SK-N-SH (cell line): ENCODE measurements around the gene NAPB. TPM values are rescaled to one million over a fixed set of nuclear protein-coding genes. Genes with fewer than 3 reads are reported as not detected.

Experiments used
- CTCF ChIA-PET: fragments of 300-600, 350-600 bp; formaldehyde crosslinking; extraction: SDS; loops from one replicate; lab custom pipeline; 2021; lab: Yijun Ruan, JAX
- POLR2A ChIA-PET: fragments of 350-600 bp; sonication (Branson Sonifier 250); formaldehyde crosslinking; extraction: SDS; loops from one replicate; lab custom pipeline; 2020; ENCODE audit warnings: antibody characterized with exemption, inconsistent platforms; lab: Yijun Ruan, JAX
- DNase-seq: peaks from one replicate; pipeline ENCODE4 v3.0.0; 2012
- H2AFZ ChIP-seq: fragments of 200-600 bp; sonication (generic); 2 replicates; pipeline ENCODE4 v1.8.1; 2016; ENCODE audit warnings: antibody characterized with exemption, mild to moderate bottlenecking, low read depth
- H3F3A ChIP-seq: fragments of 200-600 bp; sonication (generic); replicated peaks from 2 replicates; pipeline ENCODE3; 2016; ENCODE audit warnings: antibody characterized with exemption, mild to moderate bottlenecking; ENCODE audit not compliant: insufficient read depth
- H3K27ac ChIP-seq, 2 experiments: fragments of 200-500 bp in 1 of 2; fragments of 200-600 bp in 1 of 2; sonication (Bioruptor generic) in 1 of 2; sonication (generic), shearing (Covaris generic) in 1 of 2; 2 replicates each; pipeline versions ENCODE4 v1.5.1 to v1.6.1; 2014 to 2016; ENCODE audit warnings: low read depth in 2 of 2, inconsistent platforms in 1 of 2, low read length in 1 of 2, mild to moderate bottlenecking in 1 of 2, mixed read lengths in 1 of 2
- H3K27me3 ChIP-seq: fragments of 200-600 bp; sonication (generic), shearing (Covaris generic); 2 replicates; pipeline ENCODE4 v1.6.1; 2016; ENCODE audit warnings: mixed run types; ENCODE audit not compliant: insufficient read depth
- H3K36me3 ChIP-seq, 2 experiments: fragments of 200-500 bp in 1 of 2; fragments of 200-600 bp in 1 of 2; sonication (Bioruptor generic) in 1 of 2; sonication (generic) in 1 of 2; replicated peaks in 1 of 2; 2 replicates each; pipeline versions ENCODE3 to v1.5.1; 2014 to 2016; ENCODE audit warnings: low read length in 1 of 2, mild to moderate bottlenecking in 1 of 2; ENCODE audit not compliant: insufficient read depth in 2 of 2, control insufficient read depth in 1 of 2
- H3K4me1 ChIP-seq, 2 experiments: fragments of 200-500 bp in 1 of 2; fragments of 200-600 bp in 1 of 2; sonication (Bioruptor generic) in 1 of 2; sonication (generic), shearing (Covaris generic) in 1 of 2; 2 replicates each; pipeline versions ENCODE4 v1.5.1 to v1.6.1; 2014 to 2016; ENCODE audit warnings: low read depth in 1 of 2, low read length in 1 of 2, mixed run types in 1 of 2; ENCODE audit not compliant: insufficient read depth in 2 of 2, control insufficient read depth in 1 of 2
- H3K4me2 ChIP-seq: fragments of 200-600 bp; sonication (generic), shearing (Covaris generic); 2 replicates; pipeline ENCODE4 v1.6.1; 2017; ENCODE audit warnings: mixed run types
- H3K4me3 ChIP-seq, 2 experiments: fragments of 200-500 bp in 1 of 2; fragments of 200-600 bp in 1 of 2; sonication (Bioruptor generic) in 1 of 2; sonication (generic), shearing (Covaris generic) in 1 of 2; 2 replicates each; pipeline versions ENCODE4 v1.5.1 to v1.8.1; 2014 to 2016; ENCODE audit warnings: low read depth in 2 of 2, inconsistent platforms in 1 of 2, low read length in 1 of 2, mild to moderate bottlenecking in 1 of 2, mixed read lengths in 1 of 2, moderate library complexity in 1 of 2
- H3K79me2 ChIP-seq: fragments of 200-600 bp; sonication (generic); 2 replicates; pipeline ENCODE4 v1.8.1; 2017; ENCODE audit warnings: mild to moderate bottlenecking; ENCODE audit not compliant: insufficient read depth
- H3K9ac ChIP-seq: fragments of 200-600 bp; sonication (generic); 2 replicates; pipeline ENCODE4 v1.6.1; 2017; ENCODE audit warnings: mixed run types
- H3K9me2 ChIP-seq: fragments of 200-600 bp; sonication (generic); 2 replicates; pipeline ENCODE4 v1.6.1; 2017; ENCODE audit warnings: mixed run types
- H3K9me3 ChIP-seq: fragments of 200-600 bp; sonication (generic); 2 replicates; pipeline ENCODE4 v1.6.1; 2017; ENCODE audit warnings: mixed run types, mild to moderate bottlenecking, moderate library complexity
- H4K20me1 ChIP-seq: fragments of 200-600 bp; sonication (generic); 2 replicates; pipeline ENCODE4 v1.6.1; 2017; ENCODE audit warnings: mild to moderate bottlenecking, mixed run types; ENCODE audit not compliant: insufficient read depth
- CTCF ChIP-seq: fragments of 200-600 bp; sonication (generic); IDR thresholded peaks from 2 replicates; pipeline ENCODE4 v1.6.1; 2017; ENCODE audit warnings: antibody characterized with exemption, mild to moderate bottlenecking, moderate library complexity
- ELF1 ChIP-seq: IDR thresholded peaks from 2 replicates; pipeline ENCODE4 v1.4.0; 2012
- EP300 ChIP-seq, 2 experiments: IDR thresholded peaks; 2 replicates each; pipeline versions ENCODE4 v1.4.0 to v1.6.1; 2012; ENCODE audit warnings: borderline replicate concordance in 1 of 2, low read depth in 1 of 2, low read length in 1 of 2
- FOSL2 ChIP-seq: IDR thresholded peaks from 2 replicates; pipeline ENCODE4 v1.4.0; 2012; ENCODE audit warnings: low read depth, mild to moderate bottlenecking, moderate library complexity, borderline replicate concordance
- GABPA ChIP-seq: IDR thresholded peaks from 2 replicates; pipeline ENCODE4 v1.4.0; 2012; ENCODE audit warnings: low read depth, mild to moderate bottlenecking
- GATA2 ChIP-seq: sonication (generic); formaldehyde crosslinking; IDR thresholded peaks from 2 replicates; pipeline ENCODE4 v1.5.0; 2020; ENCODE audit warnings: mild to moderate bottlenecking, missing genetic modification reagents
- IRF3 ChIP-seq: fragments of 150-350 bp; IDR thresholded peaks from 2 replicates; pipeline ENCODE4 v1.6.1; 2016; ENCODE audit warnings: mild to moderate bottlenecking, low read depth, low read length
- JUND ChIP-seq: IDR thresholded peaks from 2 replicates; pipeline ENCODE4 v1.4.0; 2012
- MXI1 ChIP-seq: IDR thresholded peaks from 2 replicates; pipeline ENCODE4 v1.6.1; 2012; ENCODE audit warnings: mild to moderate bottlenecking, low read depth, low read length, improper control_type of control experiment
- NFIC ChIP-seq: IDR thresholded peaks from 2 replicates; pipeline ENCODE4 v1.4.0; 2012; ENCODE audit warnings: borderline replicate concordance
- NRF1 ChIP-seq: IDR thresholded peaks from 2 replicates; pipeline ENCODE4 v1.6.1; 2012; ENCODE audit warnings: low read depth, mild to moderate bottlenecking, low read length
- POLR2AphosphoS5 ChIP-seq: IDR thresholded peaks from 2 replicates; pipeline ENCODE4 v1.6.1; 2012; ENCODE audit warnings: low read depth, low read length
- RCOR1 ChIP-seq: fragments of 150-350 bp; IDR thresholded peaks from 2 replicates; pipeline ENCODE4 v1.6.1; 2017; ENCODE audit warnings: antibody characterized with exemption, low read length
- RFX5 ChIP-seq: IDR thresholded peaks from 2 replicates; pipeline ENCODE4 v1.6.1; 2012; ENCODE audit warnings: mild to moderate bottlenecking, improper control_type of control experiment, low read length
- RXRA ChIP-seq: IDR thresholded peaks from 2 replicates; pipeline ENCODE4 v1.4.0; 2012; ENCODE audit warnings: low read depth, mild to moderate bottlenecking, borderline replicate concordance
- TCF12 ChIP-seq: IDR thresholded peaks from 2 replicates; pipeline ENCODE4 v1.4.0; 2012
- USF1 ChIP-seq: IDR thresholded peaks from 2 replicates; pipeline ENCODE4 v1.4.0; 2012; ENCODE audit warnings: low read depth, borderline replicate concordance
- USF2 ChIP-seq: fragments of 150-350 bp; IDR thresholded peaks from 2 replicates; pipeline ENCODE4 v1.6.1; 2017; ENCODE audit warnings: antibody characterized with exemption, low read length, low read depth, borderline replicate concordance
- YY1 ChIP-seq: IDR thresholded peaks from 2 replicates; pipeline ENCODE4 v1.4.0; 2012; ENCODE audit warnings: low read depth, mild to moderate bottlenecking
- WGBS: methylation state at CpG from one replicate; pipeline ENCODE4 v1.1.6; 2017; ENCODE audit warnings: low lambda C conversion rate; 5-methylcytosine and 5-hydroxymethylcytosine counted together
- polyA plus RNA-seq, 3 experiments: library from polyadenylated mRNA; depleted of rRNA; stranded (reverse); fragments of >200 nt; gene quantifications; 2 replicates each; pipeline ENCODE4 v1.2.3, GENCODE V29; 2012

The NAPB gene
- polyA plus RNA-seq, 1 of the 3 experiments (the other 2 are of a cell fraction): 3.0 TPM

GRCh38 chr20:23363257-23363649, 58.0 kb downstream of the NAPB start:
- H3K9me3 ChIP-seq: no peaks in the 10 kb centered on the region
- H3K9me2 ChIP-seq: no peaks in the 10 kb centered on the region
- H3K27ac ChIP-seq: peak overlapping the region in 1 of 2 experiments; percentile 79; a peak in 1 of 4 replicates
- CTCF ChIA-PET: interaction anchor here (1.0 kb wide), 1 partner anchor 54 kb away, joined by 4 read pairs; no protein-coding TSS in a partner anchor
- H3F3A ChIP-seq: peaks cover 27% of the 10 kb centered on the region
- 63% methylated on average over 4 of the region's 4 CpGs for WGBS
- H3K9ac ChIP-seq: peak overlapping the region; percentile 89
- peak overlapping the region; percentile 81 to 87 for H3K4me3 ChIP-seq
- DNase-seq: no peak
- peaks cover 20 to 25% of the 10 kb centered on the region in 2 experiments; a peak in 3 of 4 replicates for H3K4me1 ChIP-seq
- H3K4me2 ChIP-seq: peak overlapping the region; percentile 96
- peaks cover 59% of the 10 kb centered on the region for H3K79me2 ChIP-seq
- H3K36me3 ChIP-seq: peaks cover 25 to 36% of the 10 kb centered on the region in 2 experiments
- H2AFZ ChIP-seq: no peak overlapping the region
- no peaks in the 10 kb centered on the region for H3K27me3 ChIP-seq
- no peak for TF ChIP-seq MXI1
- no peak for TF ChIP-seq RCOR1
- no peak for TF ChIP-seq RFX5
- no peak for TF ChIP-seq RXRA
- no peak for TF ChIP-seq FOSL2
- TF ChIP-seq IRF3: no peak
- TF ChIP-seq POLR2AphosphoS5: no peak
- no peak for TF ChIP-seq NRF1
- TF ChIP-seq YY1: no peak
- no peak for TF ChIP-seq GABPA
- TF ChIP-seq EP300 (IDR thresholded peaks at IDR 0.05; ENCODE audit: borderline replicate concordance in 1 of 2, low read depth in 1 of 2, low read length in 1 of 2): no peak
- TF ChIP-seq NFIC: no peak
- TF ChIP-seq JUND: no peak
- TF ChIP-seq GATA2 (CRISPR knock-in tag): no peak
- no peak for TF ChIP-seq USF2
- TF ChIP-seq TCF12: no peak
- no peak for TF ChIP-seq CTCF
- no peak for TF ChIP-seq ELF1
- no peak for TF ChIP-seq USF1
- POLR2A ChIA-PET: no interaction called here
- peaks cover 52% of the 10 kb centered on the region for H4K20me1 ChIP-seq
